ENCODE data around the gene SLCO1A2. TPM values are rescaled to one million over a fixed set of nuclear protein-coding genes. Genes with fewer than 3 reads are reported as not detected.

Gene SLCO1A2
- total and polyA plus RNA-seq, 4 donors: not detected

DNA sequence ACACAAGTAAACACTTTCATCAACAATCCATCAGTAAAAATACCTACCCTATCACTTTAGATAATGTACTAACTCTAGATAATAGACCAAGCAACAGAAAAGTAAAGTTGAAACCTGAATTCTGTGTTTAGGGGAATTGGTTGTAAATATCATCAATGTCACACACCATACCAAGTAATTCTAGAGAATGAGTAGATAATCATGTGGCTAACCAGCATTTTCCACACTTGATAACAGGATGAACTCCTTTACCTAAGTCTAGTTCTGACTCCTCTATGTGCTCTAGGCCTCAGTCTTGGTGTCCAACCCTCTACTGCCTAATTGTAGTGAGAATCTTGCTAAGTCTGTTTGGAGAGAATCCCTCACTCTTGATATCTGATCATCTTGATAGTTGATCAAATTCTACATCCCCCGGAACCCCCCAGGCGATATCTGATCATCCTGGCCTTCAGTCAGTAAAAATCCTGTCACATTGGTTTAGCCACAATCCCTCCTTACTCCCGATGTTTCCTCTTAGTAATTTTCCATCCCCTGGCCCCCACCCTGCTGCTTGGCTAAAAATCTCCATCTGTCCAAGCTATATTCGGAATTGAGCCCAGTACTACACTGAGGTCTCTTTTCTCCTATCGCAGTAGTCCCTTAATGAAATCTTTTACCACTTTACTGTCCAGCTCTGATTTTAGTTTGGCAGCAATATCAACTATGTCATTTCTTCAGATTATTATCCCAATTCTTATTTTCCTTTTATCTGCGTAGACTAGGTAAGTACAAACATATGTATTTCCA is 3.4 kb upstream of the SLCO1A2 start:
- Histone ChIP-seq H3K27me3 (ENCODE audit: control insufficient read depth in 1 of 2, insufficient read depth in 2 of 2, low read length in 1 of 2) (no peaks in the 10 kb centered on the region), H3K27ac (ENCODE audit: low read depth in 1 of 2, low read length in 2 of 2) (no peak overlapping the region), H3K36me3 (ENCODE audit: control insufficient read depth in 1 of 2, insufficient read depth in 2 of 2, low read length in 1 of 2) (no peaks in the 10 kb centered on the region), H3K4me3 (ENCODE audit: low read length in 2 of 2) (no peak overlapping the region), H3K9me3 (ENCODE audit: control insufficient read depth, low read length) (no peaks in the 10 kb centered on the region), H3K4me1 (ENCODE audit: control insufficient read depth in 1 of 2, insufficient read depth in 2 of 2, low read length in 2 of 2) (peaks cover 0 to 4% of the 10 kb centered on the region in 2 donors)
- 93 to 95% methylated on average over 6 of the region's 6 CpGs for WGBS, 2 donors
- no peak for ATAC-seq (ENCODE audit: low FRiP score)
- intact Hi-C loops (cut with DNase I): no loop called here
- DNase-seq: no peak

DNA sequence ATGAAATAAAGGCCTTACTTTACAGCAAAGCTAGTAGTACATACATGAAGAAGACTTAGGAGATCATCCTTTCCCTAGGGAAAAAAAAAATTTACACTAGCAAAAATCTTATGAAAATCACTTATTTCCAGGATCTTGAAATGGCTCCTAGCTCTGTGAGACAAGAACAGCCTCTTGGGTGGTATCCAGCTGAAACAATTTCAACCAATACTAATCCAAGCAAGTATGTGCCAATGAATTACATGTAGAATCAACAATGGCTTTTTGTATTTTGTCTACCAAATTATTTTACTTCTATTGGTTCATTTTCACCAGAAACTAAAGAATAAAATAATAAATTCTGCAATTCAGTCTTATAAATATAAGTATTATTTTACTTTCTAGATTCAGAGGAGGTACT is 2.7 kb upstream of the SLCO1A2 start:
- Histone ChIP-seq H3K9me3 (ENCODE audit: control insufficient read depth, low read length) (no peaks in the 10 kb centered on the region), H3K4me1 (ENCODE audit: control insufficient read depth in 1 of 2, insufficient read depth in 2 of 2, low read length in 2 of 2) (peaks cover 0 to 4% of the 10 kb centered on the region in 2 donors), H3K36me3 (ENCODE audit: control insufficient read depth in 1 of 2, insufficient read depth in 2 of 2, low read length in 1 of 2) (no peaks in the 10 kb centered on the region), H3K4me3 (ENCODE audit: low read length in 2 of 2) (no peak overlapping the region), H3K27me3 (ENCODE audit: control insufficient read depth in 1 of 2, insufficient read depth in 2 of 2, low read length in 1 of 2) (no peaks in the 10 kb centered on the region), H3K27ac (ENCODE audit: low read depth in 1 of 2, low read length in 2 of 2) (no peak overlapping the region)
- intact Hi-C loops (cut with DNase I): no loop called here
- DNase-seq (no peak), ATAC-seq (ENCODE audit: low FRiP score) (no peak)

DNA sequence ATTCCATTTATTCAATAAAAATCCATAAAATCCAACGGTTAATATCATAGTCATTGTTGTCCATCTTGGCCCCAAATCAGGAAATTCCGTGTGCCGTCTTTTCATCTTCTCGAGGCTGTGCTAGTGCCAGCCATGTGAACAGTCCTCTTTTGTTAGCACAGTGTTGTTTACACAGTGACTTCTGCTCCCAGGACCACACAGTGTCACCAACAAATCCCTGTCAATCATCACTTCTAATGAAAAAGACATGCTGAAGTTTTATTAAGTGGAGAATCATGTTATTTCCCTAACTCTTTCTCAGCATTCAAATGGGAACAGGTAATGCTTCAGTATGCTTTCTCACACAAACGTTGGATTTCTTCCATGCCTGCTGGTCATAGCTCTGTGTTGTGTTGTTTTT is 1.9 kb upstream of the SLCO1A2 start:
- peaks cover 0 to 4% of the 10 kb centered on the region in 2 donors for H3K4me1 ChIP-seq (ENCODE audit: control insufficient read depth in 1 of 2, insufficient read depth in 2 of 2, low read length in 2 of 2)
- 35 to 59% methylated on average over 5 of the region's 5 CpGs for WGBS, 2 donors
- DNase-seq (no peak), ATAC-seq (ENCODE audit: low FRiP score) (no peak)
- no peak overlapping the region for H3K27ac ChIP-seq (ENCODE audit: low read depth in 1 of 2, low read length in 2 of 2)
- no peaks in the 10 kb centered on the region for H3K9me3 ChIP-seq (ENCODE audit: control insufficient read depth, low read length)
- H3K27me3 ChIP-seq (ENCODE audit: control insufficient read depth in 1 of 2, insufficient read depth in 2 of 2, low read length in 1 of 2): no peaks in the 10 kb centered on the region
- H3K36me3 ChIP-seq (ENCODE audit: control insufficient read depth in 1 of 2, insufficient read depth in 2 of 2, low read length in 1 of 2): no peaks in the 10 kb centered on the region
- no peak overlapping the region for H3K4me3 ChIP-seq (ENCODE audit: low read length in 2 of 2)
- intact Hi-C loops (cut with DNase I): no loop called here

DNA sequence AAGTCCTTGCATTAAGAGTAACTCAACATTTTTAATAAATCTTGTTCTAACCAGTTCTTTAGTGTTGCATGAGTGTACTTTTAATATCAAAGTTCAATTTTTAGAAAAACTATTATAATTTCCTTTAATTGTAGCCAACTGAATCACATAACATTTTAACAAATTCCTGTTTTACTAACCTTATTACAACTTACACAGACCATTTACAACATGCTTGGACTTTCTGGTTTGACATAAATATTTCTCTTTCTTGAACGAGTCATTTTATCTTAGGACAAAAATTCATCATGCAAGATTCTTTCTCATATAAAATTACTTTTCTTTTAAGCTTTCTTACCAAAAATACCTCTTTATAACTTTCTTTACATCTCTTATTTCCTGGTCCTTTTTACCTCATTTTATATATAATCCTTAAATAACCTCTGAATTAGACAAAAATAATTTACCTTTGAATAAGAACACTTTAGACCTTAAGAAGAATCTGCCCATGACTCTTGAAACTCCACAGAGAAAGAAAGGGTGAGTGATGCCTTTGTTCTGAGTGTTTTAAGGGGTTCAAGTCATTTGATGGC is 3.9 kb downstream of the SLCO1A2 start:
- Histone ChIP-seq H3K4me1 (ENCODE audit: control insufficient read depth in 1 of 2, insufficient read depth in 2 of 2, low read length in 2 of 2) (peaks cover 0 to 4% of the 10 kb centered on the region in 2 donors), H3K27ac (ENCODE audit: low read depth in 1 of 2, low read length in 2 of 2) (no peak overlapping the region), H3K36me3 (ENCODE audit: control insufficient read depth in 1 of 2, insufficient read depth in 2 of 2, low read length in 1 of 2) (no peaks in the 10 kb centered on the region), H3K9me3 (ENCODE audit: control insufficient read depth, low read length) (peaks cover 8% of the 10 kb centered on the region), H3K27me3 (ENCODE audit: control insufficient read depth in 1 of 2, insufficient read depth in 2 of 2, low read length in 1 of 2) (no peaks in the 10 kb centered on the region), H3K4me3 (ENCODE audit: low read length in 2 of 2) (no peak overlapping the region)
- intact Hi-C loops (cut with DNase I): no loop called here
- DNase-seq (no peak), ATAC-seq (ENCODE audit: low FRiP score) (no peak)
- WGBS, 2 donors: 34 to 44% methylated on average over 1 of the region's 1 CpG

DNA sequence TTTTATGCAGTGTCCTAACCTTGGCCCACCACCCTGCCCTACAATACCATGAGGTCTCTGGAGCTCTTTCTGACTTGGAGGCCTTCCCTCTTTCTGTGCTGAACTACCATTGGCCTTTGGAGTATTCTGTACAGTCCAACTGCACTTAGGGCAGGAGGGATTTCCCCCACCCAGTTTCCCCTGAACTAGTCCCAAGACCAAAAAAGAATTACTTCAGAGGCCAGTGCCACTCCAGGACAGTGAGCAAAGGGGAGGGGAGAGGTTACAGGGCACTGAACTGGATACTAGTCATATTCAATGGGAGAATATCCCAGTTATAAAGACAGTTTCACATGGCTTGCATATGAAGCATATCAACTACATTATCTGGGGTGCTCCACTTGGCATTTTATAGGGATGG is 6.1 kb downstream of the SLCO1A2 start:
- peaks cover 10% of the 10 kb centered on the region for H3K9me3 ChIP-seq (ENCODE audit: control insufficient read depth, low read length)
- DNase-seq (no peak), ATAC-seq (ENCODE audit: low FRiP score) (no peak)
- intact Hi-C loops (cut with DNase I): no loop called here
- no peaks in the 10 kb centered on the region for H3K27me3 ChIP-seq (ENCODE audit: control insufficient read depth in 1 of 2, insufficient read depth in 2 of 2, low read length in 1 of 2)
- H3K36me3 ChIP-seq (ENCODE audit: control insufficient read depth in 1 of 2, insufficient read depth in 2 of 2, low read length in 1 of 2): no peaks in the 10 kb centered on the region
- H3K4me3 ChIP-seq (ENCODE audit: low read length in 2 of 2): no peak overlapping the region
- no peaks in the 10 kb centered on the region for H3K4me1 ChIP-seq (ENCODE audit: control insufficient read depth in 1 of 2, insufficient read depth in 2 of 2, low read length in 2 of 2)
- H3K27ac ChIP-seq (ENCODE audit: low read depth in 1 of 2, low read length in 2 of 2): no peak overlapping the region

DNA sequence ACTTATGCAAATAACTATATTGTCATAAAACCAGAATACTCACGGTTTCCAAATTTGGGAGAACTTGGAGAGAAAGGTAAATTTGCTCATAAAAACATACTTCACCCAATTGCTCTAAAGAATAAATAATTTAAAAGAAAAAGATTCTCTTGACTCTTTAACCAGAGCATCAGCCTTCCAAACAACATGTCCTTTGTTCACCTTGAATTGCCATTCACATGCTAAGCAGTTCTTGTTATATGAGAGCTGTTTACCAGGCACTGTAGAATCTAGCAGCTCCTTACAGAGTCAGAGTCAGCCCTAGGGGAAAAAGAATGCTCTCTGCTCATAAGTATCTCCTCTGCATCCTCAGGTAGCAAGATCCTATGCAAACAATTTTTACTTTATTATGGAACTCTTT is 10.2 kb downstream of the SLCO1A2 start:
- no peak overlapping the region for H3K4me3 ChIP-seq (ENCODE audit: low read length in 2 of 2)
- H3K36me3 ChIP-seq (ENCODE audit: control insufficient read depth in 1 of 2, insufficient read depth in 2 of 2, low read length in 1 of 2): no peaks in the 10 kb centered on the region
- 41 to 43% methylated on average over 1 of the region's 1 CpG for WGBS, 2 donors
- H3K27me3 ChIP-seq (ENCODE audit: control insufficient read depth in 1 of 2, insufficient read depth in 2 of 2, low read length in 1 of 2): no peaks in the 10 kb centered on the region
- DNase-seq (no peak), ATAC-seq (ENCODE audit: low FRiP score) (no peak)
- H3K4me1 ChIP-seq (ENCODE audit: control insufficient read depth in 1 of 2, insufficient read depth in 2 of 2, low read length in 2 of 2): no peaks in the 10 kb centered on the region
- peaks cover 10% of the 10 kb centered on the region for H3K9me3 ChIP-seq (ENCODE audit: control insufficient read depth, low read length)
- no peak overlapping the region for H3K27ac ChIP-seq (ENCODE audit: low read depth in 1 of 2, low read length in 2 of 2)
- intact Hi-C loops (cut with DNase I): no loop called here

DNA sequence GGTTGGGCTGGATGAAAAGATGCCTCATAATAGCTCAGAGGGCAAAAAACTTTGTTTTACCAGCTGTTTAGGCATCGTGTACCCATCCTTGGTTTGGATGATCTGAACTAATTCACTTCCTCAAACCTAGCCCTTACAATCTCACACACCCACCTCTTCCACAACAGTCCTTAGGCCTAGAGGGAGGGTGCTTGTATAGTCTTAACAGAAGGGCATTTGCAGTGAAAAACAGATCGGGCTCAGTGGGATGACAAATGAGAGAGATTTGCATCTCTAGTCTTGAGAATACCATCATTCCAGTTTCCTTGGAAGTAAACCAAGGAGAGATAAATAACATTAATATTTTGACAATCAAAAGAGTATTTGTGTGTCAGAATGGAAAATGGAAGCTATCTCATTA is 11.0 kb downstream of the SLCO1A2 start:
- no peak for DNase-seq
- Histone ChIP-seq H3K4me1 (ENCODE audit: control insufficient read depth in 1 of 2, insufficient read depth in 2 of 2, low read length in 2 of 2) (no peaks in the 10 kb centered on the region), H3K9me3 (ENCODE audit: control insufficient read depth, low read length) (peaks cover 10% of the 10 kb centered on the region), H3K27me3 (ENCODE audit: control insufficient read depth in 1 of 2, insufficient read depth in 2 of 2, low read length in 1 of 2) (no peaks in the 10 kb centered on the region), H3K27ac (ENCODE audit: low read depth in 1 of 2, low read length in 2 of 2) (no peak overlapping the region), H3K36me3 (ENCODE audit: control insufficient read depth in 1 of 2, insufficient read depth in 2 of 2, low read length in 1 of 2) (no peaks in the 10 kb centered on the region), H3K4me3 (ENCODE audit: low read length in 2 of 2) (no peak overlapping the region)
- 38% methylated on average over 2 of the region's 2 CpGs for WGBS, 2 donors
- ATAC-seq (ENCODE audit: low FRiP score): no peak
- intact Hi-C loops (cut with DNase I): no loop called here

DNA sequence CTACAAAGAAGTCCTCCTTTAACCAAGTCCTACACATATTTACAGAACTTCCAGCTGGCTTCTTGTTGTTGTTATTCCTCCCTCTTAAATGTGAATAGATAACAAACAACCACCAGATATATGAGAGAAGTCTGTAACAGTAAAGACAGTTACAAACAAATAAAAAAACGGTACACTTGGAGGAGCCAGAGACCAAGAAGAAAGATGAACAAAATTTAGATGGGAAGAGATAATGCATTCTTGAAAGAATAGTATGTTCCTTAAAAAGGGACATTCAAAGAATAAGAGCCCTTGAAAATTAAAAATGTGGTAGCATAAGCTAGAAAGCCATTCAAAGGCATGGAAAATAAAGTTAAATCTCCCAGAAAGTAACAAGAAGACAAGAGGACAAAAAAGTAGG is 25.9 kb downstream of the SLCO1A2 start:
- intact Hi-C loops (cut with DNase I): loop anchor here in 1 of 2 donors (10.0 kb wide), 1 partner anchor 126 kb away; the partner anchor contains the start of gene PYROXD1
- ATAC-seq (ENCODE audit: low FRiP score) (no peak), DNase-seq (no peak)
- 46 to 51% methylated on average over 1 of the region's 1 CpG for WGBS, 2 donors
- Histone ChIP-seq H3K27me3 (ENCODE audit: control insufficient read depth in 1 of 2, insufficient read depth in 2 of 2, low read length in 1 of 2) (no peaks in the 10 kb centered on the region), H3K4me3 (ENCODE audit: low read length in 2 of 2) (no peak overlapping the region), H3K36me3 (ENCODE audit: control insufficient read depth in 1 of 2, insufficient read depth in 2 of 2, low read length in 1 of 2) (no peaks in the 10 kb centered on the region), H3K27ac (ENCODE audit: low read depth in 1 of 2, low read length in 2 of 2) (no peak overlapping the region), H3K9me3 (ENCODE audit: control insufficient read depth, low read length) (no peaks in the 10 kb centered on the region), H3K4me1 (ENCODE audit: control insufficient read depth in 1 of 2, insufficient read depth in 2 of 2, low read length in 2 of 2) (no peaks in the 10 kb centered on the region)

DNA sequence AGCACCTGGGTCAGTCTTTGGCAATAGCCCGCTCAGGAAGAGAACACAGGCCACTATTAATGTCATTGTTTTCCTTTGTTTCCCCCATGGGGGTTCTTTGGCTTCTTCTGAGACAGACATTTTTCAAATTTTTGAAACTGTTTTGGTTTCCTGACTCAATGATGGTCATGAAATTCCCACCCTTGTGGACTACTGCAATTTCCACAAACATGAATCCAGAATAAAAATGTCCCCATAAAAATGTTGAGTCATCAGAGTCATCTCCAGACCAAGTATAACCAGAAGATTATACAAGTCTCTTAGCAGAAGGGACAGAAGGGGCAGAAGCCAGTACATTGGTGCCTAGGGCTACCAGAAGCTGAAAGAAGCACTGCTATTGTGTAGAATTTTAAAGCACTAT is 29.1 kb downstream of the SLCO1A2 start:
- H3K4me1 ChIP-seq (ENCODE audit: control insufficient read depth in 1 of 2, insufficient read depth in 2 of 2, low read length in 2 of 2): no peaks in the 10 kb centered on the region
- ATAC-seq (ENCODE audit: low FRiP score) (no peak), DNase-seq (no peak)
- 36 to 58% methylated on average over 1 of the region's 1 CpG for WGBS, 2 donors
- no peaks in the 10 kb centered on the region for H3K9me3 ChIP-seq (ENCODE audit: control insufficient read depth, low read length)
- no peak overlapping the region for H3K4me3 ChIP-seq (ENCODE audit: low read length in 2 of 2)
- H3K27ac ChIP-seq (ENCODE audit: low read depth in 1 of 2, low read length in 2 of 2): no peak overlapping the region
- no peaks in the 10 kb centered on the region for H3K27me3 ChIP-seq (ENCODE audit: control insufficient read depth in 1 of 2, insufficient read depth in 2 of 2, low read length in 1 of 2)
- intact Hi-C loops (cut with DNase I): loop anchor here in 1 of 2 donors (10.0 kb wide), 1 partner anchor 129 kb away; the partner anchor contains the start of gene PYROXD1
- H3K36me3 ChIP-seq (ENCODE audit: control insufficient read depth in 1 of 2, insufficient read depth in 2 of 2, low read length in 1 of 2): no peaks in the 10 kb centered on the region
